C1 segment of cervical spinal cord (tissue), 14 donors: ENCODE data around the gene SNAPIN.
"Not testable (repeated sequence)": the region's sequence is repeated elsewhere in the genome, so short reads cannot be mapped to it uniquely, and the experiment has no call there.

Experiments used
- DNase-seq, 14 donors: peaks; one replicate each; lab custom pipeline; 2025; lab: John Stamatoyannopoulos, UW

SNAPIN gene

GRCh38 chr1:153646672-153647345, 11.7 kb upstream of the SNAPIN start:
- no peak for DNase-seq

- no peak for DNase-seq
Measured at GRCh38 chr1:153647346-153647714, 11.2 kb upstream of the SNAPIN start.

GRCh38 chr1:153648000-153648643, 10.4 kb upstream of the SNAPIN start:
- DNase-seq, result no peak

GRCh38 chr1:153649137-153649862, 9.2 kb upstream of the SNAPIN start:
- DNase-seq, result no peak

GRCh38 chr1:153649863-153650235, 8.7 kb upstream of the SNAPIN start:
- peak in 12 of 14 donors; percentile 14 to 81 (median 66) for DNase-seq

- no peak for DNase-seq
Measured at GRCh38 chr1:153651771-153652170, 6.7 kb upstream of the SNAPIN start.

- DNase-seq, result no peak
Measured at GRCh38 chr1:153652805-153653500, 5.5 kb upstream of the SNAPIN start.

- DNase-seq, result no peak
Measured at GRCh38 chr1:153655333-153655732, 3.2 kb upstream of the SNAPIN start.

GRCh38 chr1:153659175-153659534, 652 bp downstream of the SNAPIN start:
- DNase-seq, result no peak

GRCh38 chr1:153659656-153660055, 1.2 kb downstream of the SNAPIN start:
- no peak for DNase-seq

- no peak for DNase-seq
Measured at GRCh38 chr1:153661111-153661708, 2.7 kb downstream of the SNAPIN start.

- DNase-seq, result no peak
Measured at GRCh38 chr1:153662269-153662668, 3.8 kb downstream of the SNAPIN start.

GRCh38 chr1:153663211-153663610, 4.7 kb downstream of the SNAPIN start:
- DNase-seq, result no peak

GRCh38 chr1:153667439-153667838, 8.9 kb downstream of the SNAPIN start:
- DNase-seq, result no peak

GRCh38 chr1:153668672-153669071, 10.2 kb downstream of the SNAPIN start:
- DNase-seq, result not testable (repeated sequence)

GRCh38 chr1:153669606-153670005, 11.1 kb downstream of the SNAPIN start:
- DNase-seq, result no peak

- DNase-seq, result no peak
Measured at GRCh38 chr1:153670257-153670858, 11.9 kb downstream of the SNAPIN start.

- peak; percentile 60 to 98 (median 92) for DNase-seq
Measured at GRCh38 chr1:153670859-153671627, 12.5 kb downstream of the SNAPIN start, which contains the start of gene ILF2. ILF2 (minus strand) TSS chr1:153670993; CDS start chr1:153670922, 71 bp downstream.

- peak in 1 of 14 donors; percentile 28 for DNase-seq
Measured at GRCh38 chr1:153671628-153672353, 13.3 kb downstream of the SNAPIN start.

- DNase-seq, result no peak
Measured at GRCh38 chr1:153673511-153673910, 15.0 kb downstream of the SNAPIN start.
